ENCODE measurements around the gene DSCAM.

DSCAM gene

GRCh38 chr21:40769231-40769630 lies 77.7 kb downstream of the DSCAM start:
- DNase-seq: no peak

GRCh38 chr21:40768056-40768455 lies 78.9 kb downstream of the DSCAM start:
- no peak for DNase-seq

GRCh38 chr21:40766381-40766780 lies 80.6 kb downstream of the DSCAM start:
- DNase-seq: no peak

- DNase-seq: no peak
Observed at GRCh38 chr21:40765811-40766210, 81.1 kb downstream of the DSCAM start.

- peak; percentile 74 for DNase-seq
Observed at GRCh38 chr21:40760821-40761220, 86.1 kb downstream of the DSCAM start.

GRCh38 chr21:40759061-40759460 lies 87.9 kb downstream of the DSCAM start:
- no peak for DNase-seq

GRCh38 chr21:40757366-40757765 lies 89.6 kb downstream of the DSCAM start:
- DNase-seq: no peak

- no peak for DNase-seq
Observed at GRCh38 chr21:40754466-40754865, 92.5 kb downstream of the DSCAM start.

GRCh38 chr21:40753756-40754155 lies 93.2 kb downstream of the DSCAM start:
- no peak for DNase-seq

- DNase-seq: no peak
Observed at GRCh38 chr21:40752125-40752524, 94.8 kb downstream of the DSCAM start.

GRCh38 chr21:40751221-40751620 lies 95.7 kb downstream of the DSCAM start:
- DNase-seq: no peak

GRCh38 chr21:40736145-40736544 lies 110.8 kb downstream of the DSCAM start:
- no peak for DNase-seq

- no peak for DNase-seq
Observed at GRCh38 chr21:40733024-40733397, 113.9 kb downstream of the DSCAM start.

GRCh38 chr21:40732253-40733023 lies 114.5 kb downstream of the DSCAM start:
- peak; percentile 71 for DNase-seq

GRCh38 chr21:40731206-40731605 lies 115.8 kb downstream of the DSCAM start:
- DNase-seq: no peak

GRCh38 chr21:40730426-40730800 lies 116.5 kb downstream of the DSCAM start:
- no peak for DNase-seq

- DNase-seq: peak; percentile 43
Observed at GRCh38 chr21:40729761-40730425, 117.1 kb downstream of the DSCAM start.

GRCh38 chr21:40723966-40724365 lies 123.0 kb downstream of the DSCAM start:
- DNase-seq: no peak

GRCh38 chr21:40723317-40723716 lies 123.6 kb downstream of the DSCAM start:
- no peak for DNase-seq

- no peak for DNase-seq
Observed at GRCh38 chr21:40719615-40720014, 127.3 kb downstream of the DSCAM start.

- no peak for DNase-seq
Observed at GRCh38 chr21:40717028-40717427, 129.9 kb downstream of the DSCAM start.

- DNase-seq: peak; percentile 23
Observed at GRCh38 chr21:40714536-40714935, 132.4 kb downstream of the DSCAM start.

- DNase-seq: no peak
Observed at GRCh38 chr21:40707656-40708244, 139.2 kb downstream of the DSCAM start.

Measured in fibroblast of skin of back (primary cell).